Endothelial cell of umbilical vein (primary cell): ENCODE data around the gene LRIF1.

Experiments used
- EZH2 ChIP-seq: IDR thresholded peaks from 2 replicates; pipeline ENCODE4 v1.6.1; 2012; ENCODE audit warnings: borderline replicate concordance, low read depth, mild to moderate bottlenecking, moderate library complexity, low read length, inconsistent platforms; ENCODE audit not compliant: severe bottlenecking
- GATA2 ChIP-seq: IDR thresholded peaks from 2 replicates; pipeline ENCODE4 v1.7.0; 2011; ENCODE audit warnings: low read depth, mild to moderate bottlenecking, moderate library complexity, mixed read lengths, low read length; ENCODE audit not compliant: insufficient read length, insufficient read depth
- POLR2A ChIP-seq: IDR thresholded peaks from 2 replicates; pipeline ENCODE4 v1.6.1; 2012; ENCODE audit warnings: low read depth, mild to moderate bottlenecking, control low read depth, low read length
- POLR2AphosphoS5 ChIP-seq: IDR thresholded peaks from 2 replicates; pipeline ENCODE4 v1.6.1; 2012; ENCODE audit warnings: low read depth, mild to moderate bottlenecking, control low read depth, low read length, moderate library complexity; ENCODE audit not compliant: insufficient read depth

GRCh38 chr1:110916669-110917306, 46.9 kb downstream of the LRIF1 start:
- TF ChIP-seq EZH2 (no peak), GATA2 (no peak), POLR2AphosphoS5 (no peak), POLR2A (no peak)
